Measurements from ENCODE around the gene PNMT. TPM values are rescaled to one million over a fixed set of nuclear protein-coding genes. Genes with fewer than 3 reads are reported as not detected.

The PNMT gene
- polyA plus RNA-seq, 3 donors = not detected

GRCh38 chr17:39704821-39705551 lies 36.7 kb downstream of the PNMT start:
- peaks cover 0 to 15% of the 10 kb centered on the region in 2 donors for H3K9me3 ChIP-seq (replicated peaks in 1 of 2; ENCODE audit: control insufficient read depth in 1 of 2, insufficient read depth in 1 of 2, low read length in 2 of 2)
- no peaks in the 10 kb centered on the region for H3K36me3 ChIP-seq (replicated peaks in 1 of 2; ENCODE audit: control insufficient read depth in 1 of 2, insufficient read depth in 2 of 2, low read length in 2 of 2)
- H3K4me3 ChIP-seq (replicated peaks in 1 of 3; ENCODE audit: low read depth in 2 of 3, low read length in 3 of 3) = no peak overlapping the region
- Mint-ChIP-seq H3K4me3 (no peak overlapping the region), H3K4me1 (no peaks in the 10 kb centered on the region), H3K36me3 (peaks cover 0 to 2% of the 10 kb centered on the region in 2 donors), H3K9me3 (peaks cover 0 to 6% (median 0%) of the 10 kb centered on the region in 7 donors), H3K27ac (no peak overlapping the region), H3K27me3 (ENCODE audit: low read depth in 3 of 3) (peaks cover 23 to 34% (median 26%) of the 10 kb centered on the region in 3 donors)
- no peak overlapping the region for H2AFZ ChIP-seq (ENCODE audit: insufficient read depth, low read depth, low read length, poor library complexity, severe bottlenecking)
- 88% methylated on average over 8 of the region's 11 CpGs for WGBS (ENCODE audit: insufficient coverage)
- no peak for TF ChIP-seq CTCF (IDR thresholded peaks at IDR 0.05)
- H4K20me1 ChIP-seq (ENCODE audit: insufficient read depth, low read length) = no peaks in the 10 kb centered on the region
- no peak overlapping the region for H3K9ac ChIP-seq (ENCODE audit: insufficient read depth, low read length, poor library complexity, severe bottlenecking)
- H3K27ac ChIP-seq (ENCODE audit: low read depth in 1 of 2, low read length in 2 of 2) = no peak overlapping the region
- DNase-seq = no peak
- no peak overlapping the region for H3K4me2 ChIP-seq (replicated peaks; ENCODE audit: extremely low read depth, low read length, poor library complexity, severe bottlenecking)
- H3K27me3 ChIP-seq (ENCODE audit: control insufficient read depth in 2 of 2, insufficient read depth in 2 of 2, low read length in 2 of 2) = peaks cover 19 to 28% of the 10 kb centered on the region in 2 donors
- intact Hi-C loops (cut with micrococcal nuclease) = no loop called here
- no peaks in the 10 kb centered on the region for H3K4me1 ChIP-seq (ENCODE audit: control insufficient read depth in 1 of 2, insufficient read depth in 2 of 2, low read length in 2 of 2)
- H3K79me2 ChIP-seq (ENCODE audit: insufficient read depth, low read length) = no peaks in the 10 kb centered on the region

GRCh38 chr17:39705786-39706348 lies 37.6 kb downstream of the PNMT start:
- Histone ChIP-seq H3K36me3 (replicated peaks in 1 of 2; ENCODE audit: control insufficient read depth in 1 of 2, insufficient read depth in 2 of 2, low read length in 2 of 2) (no peaks in the 10 kb centered on the region), H3K27ac (ENCODE audit: low read depth in 1 of 2, low read length in 2 of 2) (no peak overlapping the region), H3K79me2 (ENCODE audit: insufficient read depth, low read length) (no peaks in the 10 kb centered on the region), H3K9ac (ENCODE audit: insufficient read depth, low read length, poor library complexity, severe bottlenecking) (no peak overlapping the region), H3K4me3 (replicated peaks in 1 of 3; ENCODE audit: low read depth in 2 of 3, low read length in 3 of 3) (no peak overlapping the region), H3K4me2 (replicated peaks; ENCODE audit: extremely low read depth, low read length, poor library complexity, severe bottlenecking) (no peak overlapping the region), H4K20me1 (ENCODE audit: insufficient read depth, low read length) (no peaks in the 10 kb centered on the region), H2AFZ (ENCODE audit: insufficient read depth, low read depth, low read length, poor library complexity, severe bottlenecking) (no peak overlapping the region), H3K4me1 (ENCODE audit: control insufficient read depth in 1 of 2, insufficient read depth in 2 of 2, low read length in 2 of 2) (no peaks in the 10 kb centered on the region), H3K27me3 (ENCODE audit: control insufficient read depth in 2 of 2, insufficient read depth in 2 of 2, low read length in 2 of 2) (peaks cover 11 to 21% of the 10 kb centered on the region in 2 donors), H3K9me3 (replicated peaks in 1 of 2; ENCODE audit: control insufficient read depth in 1 of 2, insufficient read depth in 1 of 2, low read length in 2 of 2) (peaks cover 0 to 9% of the 10 kb centered on the region in 2 donors)
- Mint-ChIP-seq H3K27me3 (ENCODE audit: low read depth in 3 of 3) (peaks cover 17 to 25% (median 19%) of the 10 kb centered on the region in 3 donors), H3K9me3 (peaks cover 0 to 4% (median 0%) of the 10 kb centered on the region in 7 donors), H3K4me1 (no peaks in the 10 kb centered on the region), H3K4me3 (no peak overlapping the region), H3K27ac (no peak overlapping the region), H3K36me3 (peaks cover 0 to 2% of the 10 kb centered on the region in 2 donors)
- TF ChIP-seq CTCF (IDR thresholded peaks at IDR 0.05) = no peak
- 97% methylated on average over 12 of the region's 12 CpGs for WGBS (ENCODE audit: insufficient coverage)
- no peak for DNase-seq
- intact Hi-C loops (cut with micrococcal nuclease) = no loop called here

All from CD14-positive monocyte (primary cell).